Left hindlimb (tissue), 1 donor: Measurements from ENCODE around the gene ABHD11.
A peak's percentile ranks its signal among the peaks of the same experiment; 100 is the strongest.
"Not testable (repeated sequence)": the region's sequence is repeated elsewhere in the genome, so short reads cannot be mapped to it uniquely, and the experiment has no call there.

Experiments used
- DNase-seq: peaks from one replicate; pipeline ENCODE4 v3.0.0-alpha.2; 2018

ABHD11 gene, protein sequence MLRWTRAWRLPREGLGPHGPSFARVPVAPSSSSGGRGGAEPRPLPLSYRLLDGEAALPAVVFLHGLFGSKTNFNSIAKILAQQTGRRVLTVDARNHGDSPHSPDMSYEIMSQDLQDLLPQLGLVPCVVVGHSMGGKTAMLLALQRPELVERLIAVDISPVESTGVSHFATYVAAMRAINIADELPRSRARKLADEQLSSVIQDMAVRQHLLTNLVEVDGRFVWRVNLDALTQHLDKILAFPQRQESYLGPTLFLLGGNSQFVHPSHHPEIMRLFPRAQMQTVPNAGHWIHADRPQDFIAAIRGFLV

DNA sequence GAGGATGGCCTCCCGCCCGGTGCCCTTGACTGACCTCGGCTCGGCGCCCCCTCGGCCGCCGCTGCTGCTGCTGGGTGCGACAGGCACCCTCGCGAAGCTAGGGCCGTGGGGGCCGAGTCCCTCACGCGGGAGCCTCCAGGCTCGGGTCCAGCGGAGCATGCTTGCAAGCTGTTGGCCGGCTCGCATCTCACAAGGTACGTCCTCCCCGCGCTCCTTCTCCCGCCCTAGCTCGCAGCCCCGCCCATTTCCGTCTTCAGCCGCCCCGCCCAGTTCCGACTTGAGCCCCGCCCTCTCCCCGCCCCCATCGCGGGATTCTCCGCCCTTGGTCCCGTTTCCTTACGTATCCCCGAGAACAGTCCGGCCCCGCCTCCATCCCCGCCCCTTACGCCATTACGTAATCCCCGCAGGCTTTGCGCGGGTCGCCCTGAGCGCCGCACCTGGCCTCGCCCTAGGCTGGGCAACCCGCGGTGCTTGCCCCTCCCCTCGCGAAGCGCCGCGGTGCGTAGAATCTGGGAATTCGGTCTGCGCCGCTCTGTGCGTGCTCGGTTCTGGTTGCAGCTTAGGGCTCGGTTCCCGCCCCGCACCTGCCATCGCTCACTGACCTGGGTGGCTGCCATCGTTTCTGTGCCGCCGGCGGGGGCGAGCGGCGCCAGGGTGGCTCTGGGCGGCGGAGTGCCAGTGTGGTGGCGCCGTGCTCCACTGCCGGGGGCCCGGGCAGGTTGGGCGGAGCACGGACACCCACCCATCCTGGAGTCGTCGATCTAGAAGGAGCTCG, at the start of gene ABHD11:
TSS of gene ABHD11 (minus strand) at position 191 of the 775 bp plus-strand sequence. CDS start at position 159, 32 bp downstream.
- peak; percentile 98 for DNase-seq

DNA sequence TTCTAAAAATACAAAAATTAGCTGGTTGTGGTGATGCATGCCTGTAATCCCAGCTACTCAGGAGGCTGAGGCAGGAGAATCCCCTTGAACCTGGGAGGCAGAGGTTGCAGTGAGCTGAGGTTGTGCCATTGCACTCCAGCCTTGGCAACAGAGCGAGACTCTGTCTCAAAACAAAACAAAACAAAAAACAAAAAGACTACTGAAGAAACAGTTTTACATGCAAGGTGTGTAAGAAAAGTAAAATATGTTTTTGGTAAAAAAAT, 49.1 kb upstream of the ABHD11 start:
- not testable (repeated sequence) for DNase-seq

DNA sequence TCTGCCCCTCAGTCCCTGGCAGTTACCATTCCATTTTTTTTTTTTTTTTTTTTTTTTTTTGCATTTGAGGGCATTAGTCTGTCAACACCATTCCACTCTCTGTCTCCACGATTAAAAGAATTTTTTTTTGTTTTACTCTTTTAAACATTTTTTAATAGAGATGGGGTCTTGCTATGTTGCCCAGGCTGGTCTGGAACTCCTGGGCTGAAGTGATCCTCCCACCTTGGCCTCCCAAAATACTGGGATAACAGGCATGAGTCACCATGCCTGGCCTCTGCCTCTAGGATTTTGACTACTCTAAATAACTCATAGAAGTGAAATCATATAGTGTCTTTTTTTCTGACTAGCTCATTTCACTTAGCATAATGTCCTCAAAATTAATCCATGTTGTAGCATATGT, 48.0 kb upstream of the ABHD11 start:
- DNase-seq: no peak

DNA sequence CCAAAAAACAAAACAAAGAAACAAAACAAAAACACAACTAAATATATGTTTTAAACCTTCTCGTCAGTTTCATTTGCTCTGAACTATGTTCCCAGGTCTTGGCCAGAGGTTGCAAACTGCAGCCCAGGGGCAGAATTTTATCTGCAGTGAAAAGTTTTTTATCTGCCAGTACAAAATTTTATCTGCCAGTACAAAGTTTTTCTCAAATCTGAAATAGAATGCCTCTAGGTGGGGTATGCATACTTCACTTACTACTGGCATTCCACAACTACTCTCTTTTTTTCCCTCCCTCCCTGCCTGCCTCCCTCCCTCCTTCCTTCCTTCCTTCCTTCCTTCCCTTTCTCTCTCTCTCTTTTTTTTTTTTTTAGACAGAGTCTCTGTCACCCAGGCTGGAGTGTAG, 40.9 kb upstream of the ABHD11 start:
- DNase-seq: no peak

DNA sequence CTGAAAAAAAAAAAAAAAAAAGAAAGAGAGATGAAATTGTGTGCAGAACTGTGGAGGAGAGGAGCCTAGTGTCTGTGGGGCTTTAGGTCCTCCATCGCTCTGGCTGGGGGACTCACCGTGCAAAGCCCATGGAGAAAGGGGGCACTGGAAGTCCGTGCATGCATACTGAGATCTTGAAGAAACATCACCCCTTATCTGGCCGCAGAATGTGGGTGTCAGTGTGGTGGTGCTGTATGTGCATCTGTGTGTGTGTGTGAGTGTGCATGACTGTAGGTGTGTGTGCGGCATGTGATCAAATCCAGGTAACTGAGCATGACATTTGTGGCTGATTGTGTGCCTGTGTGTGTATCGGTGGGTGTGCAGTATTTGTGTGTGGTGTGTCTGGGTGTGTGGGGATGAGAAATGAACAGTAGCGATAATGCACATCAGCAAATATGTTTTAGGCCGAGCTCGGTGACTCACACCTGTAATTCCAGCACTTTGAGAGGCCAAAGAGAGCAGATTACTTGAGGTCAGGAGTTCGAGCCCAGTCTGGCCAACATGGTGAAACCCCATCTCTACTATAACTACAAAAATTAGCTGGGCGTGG, 40.3 kb upstream of the ABHD11 start:
- DNase-seq: no peak

DNA sequence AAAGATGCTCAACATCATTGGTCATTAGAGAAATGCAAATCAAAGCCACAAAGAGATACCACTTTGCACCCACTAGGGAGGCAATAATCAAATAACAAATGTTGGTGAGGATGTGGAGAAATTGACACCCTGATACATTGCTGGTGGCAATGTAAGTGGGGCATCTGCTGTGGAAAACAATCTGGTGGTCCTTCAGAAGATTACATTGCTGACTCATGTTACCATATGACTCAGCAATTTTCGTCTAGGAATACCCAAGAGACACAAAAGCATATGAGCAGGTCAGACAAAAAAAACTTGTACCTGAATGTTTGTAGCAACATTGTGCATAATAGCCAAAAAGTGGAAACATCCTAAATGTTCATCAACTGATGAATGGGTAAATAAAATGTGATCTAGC, 36.3 kb upstream of the ABHD11 start:
- no peak for DNase-seq

DNA sequence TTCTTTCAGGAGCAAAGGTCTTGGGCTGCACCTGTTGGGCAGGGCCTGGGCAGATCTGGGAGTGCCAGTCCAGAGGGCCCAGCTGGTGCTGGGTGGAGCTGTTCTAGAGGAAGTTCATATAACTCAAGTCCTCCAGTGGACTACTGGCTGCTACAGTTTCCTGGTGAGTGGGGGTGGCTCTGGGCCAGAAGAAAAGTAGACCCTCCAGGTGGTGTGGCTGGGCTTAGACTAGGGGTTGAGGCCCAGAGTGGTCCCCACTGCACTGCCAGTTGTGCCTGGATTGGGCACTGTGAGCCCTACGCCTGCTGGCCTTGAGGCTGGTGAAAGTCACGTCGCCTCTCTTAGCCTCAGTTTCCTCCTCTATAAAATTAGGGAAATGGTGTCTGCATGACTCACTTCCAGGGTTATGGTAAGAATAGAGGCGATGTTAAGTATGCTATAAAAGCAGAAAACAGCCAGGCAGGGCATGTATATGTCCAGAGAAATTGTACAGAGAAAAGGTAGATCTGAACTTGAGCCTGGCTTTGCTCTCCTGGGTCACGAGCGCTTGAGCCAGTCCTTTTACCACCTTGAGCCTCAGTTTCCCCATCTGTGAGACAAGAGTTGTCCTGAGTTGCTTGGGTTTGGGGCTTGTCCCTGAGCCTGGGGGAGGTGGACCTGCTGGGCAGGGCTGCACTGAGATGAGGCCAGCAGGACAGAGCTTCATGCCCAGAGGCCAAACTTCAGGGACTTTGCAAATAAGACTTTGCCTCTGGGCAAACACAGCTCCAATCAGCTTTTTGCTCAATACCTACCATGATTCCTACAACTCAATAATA, 35.3 kb upstream of the ABHD11 start:
- DNase-seq: no peak

DNA sequence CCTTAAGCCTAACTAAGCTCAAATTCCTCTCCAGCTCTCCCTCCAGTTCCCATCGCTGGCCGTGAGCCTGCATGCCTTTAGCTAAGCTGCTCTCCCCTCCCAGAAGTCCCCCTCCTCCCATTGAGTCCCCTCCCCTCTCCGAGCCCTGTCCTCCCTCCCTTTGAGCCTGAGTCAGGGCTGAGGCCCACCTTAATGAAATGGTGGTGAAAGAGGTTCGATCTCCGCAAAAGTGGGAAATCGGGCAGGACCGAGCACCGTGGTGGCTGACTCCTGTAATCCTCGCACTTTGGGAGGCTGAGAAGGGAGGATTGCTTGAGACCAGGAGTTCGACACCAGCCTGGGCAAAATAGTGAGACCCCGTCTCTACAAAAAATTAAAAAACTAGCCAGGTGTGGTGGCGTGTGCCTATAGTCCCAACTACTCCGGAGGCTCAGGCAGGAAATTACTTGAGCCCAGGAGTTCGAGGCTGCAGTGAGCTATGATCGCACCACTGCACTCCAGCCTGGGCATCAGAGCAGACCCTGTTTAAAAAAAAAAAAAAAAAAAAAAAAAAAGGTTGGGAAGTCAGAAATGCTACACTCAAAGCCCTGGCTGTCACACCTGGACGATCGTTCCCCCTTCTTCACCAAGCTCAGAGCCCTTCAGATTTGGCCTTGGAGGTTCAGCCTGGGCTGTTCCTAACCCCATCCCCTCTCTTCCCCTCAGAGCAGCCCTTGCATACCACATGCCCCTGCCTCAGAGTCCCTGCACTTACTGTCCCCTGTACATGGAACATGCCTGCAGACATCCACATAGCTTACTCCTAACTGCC, 32.5 kb upstream of the ABHD11 start:
- no peak for DNase-seq

DNA sequence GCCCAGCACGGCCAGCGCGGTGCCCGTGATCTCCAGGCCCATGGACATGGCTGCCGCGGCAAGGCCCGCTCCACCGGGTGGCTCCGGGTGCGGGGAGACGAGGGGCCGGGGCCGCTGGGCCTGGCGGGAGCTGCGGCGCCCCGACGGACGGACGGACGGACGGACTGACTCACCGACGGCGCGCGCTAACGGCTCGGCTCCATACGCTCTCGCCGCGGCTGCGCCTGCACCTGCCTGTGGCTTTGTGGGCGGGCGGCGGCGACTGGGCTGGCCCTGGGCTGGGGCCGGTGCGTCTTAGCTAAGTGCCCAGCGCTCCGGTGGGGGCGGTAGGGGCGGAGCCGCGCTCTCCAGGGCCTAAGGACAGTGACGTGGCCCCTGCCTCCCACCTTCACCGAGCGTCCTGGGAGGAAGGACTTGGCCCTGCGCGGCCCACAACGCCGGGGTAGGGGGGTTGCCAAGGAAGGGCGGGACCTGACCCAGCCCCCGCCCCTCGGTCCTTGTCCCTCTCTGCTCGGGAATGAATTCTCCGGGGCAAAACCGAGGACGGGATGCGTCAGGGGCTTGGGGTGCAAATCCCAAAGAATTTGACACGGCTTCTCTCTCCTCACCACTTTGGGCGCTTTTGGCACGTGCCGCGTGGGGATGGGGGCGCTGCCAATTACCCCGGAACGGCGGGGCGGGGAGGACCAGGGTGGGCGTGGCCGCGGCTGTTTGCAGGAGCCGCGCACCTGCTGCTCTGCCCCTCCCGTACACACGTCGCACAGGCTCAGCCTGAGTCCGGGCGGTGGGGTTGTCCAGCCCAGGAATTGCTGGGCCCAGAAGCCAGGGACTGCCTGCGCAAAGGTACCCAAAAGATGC, 31.6 kb upstream of the ABHD11 start, which contains the start of gene CLDN3:
TSS of gene CLDN3 (minus strand) at position 269 of the 858 bp plus-strand sequence. CDS start at position 48, 221 bp downstream.
- DNase-seq: no peak

DNA sequence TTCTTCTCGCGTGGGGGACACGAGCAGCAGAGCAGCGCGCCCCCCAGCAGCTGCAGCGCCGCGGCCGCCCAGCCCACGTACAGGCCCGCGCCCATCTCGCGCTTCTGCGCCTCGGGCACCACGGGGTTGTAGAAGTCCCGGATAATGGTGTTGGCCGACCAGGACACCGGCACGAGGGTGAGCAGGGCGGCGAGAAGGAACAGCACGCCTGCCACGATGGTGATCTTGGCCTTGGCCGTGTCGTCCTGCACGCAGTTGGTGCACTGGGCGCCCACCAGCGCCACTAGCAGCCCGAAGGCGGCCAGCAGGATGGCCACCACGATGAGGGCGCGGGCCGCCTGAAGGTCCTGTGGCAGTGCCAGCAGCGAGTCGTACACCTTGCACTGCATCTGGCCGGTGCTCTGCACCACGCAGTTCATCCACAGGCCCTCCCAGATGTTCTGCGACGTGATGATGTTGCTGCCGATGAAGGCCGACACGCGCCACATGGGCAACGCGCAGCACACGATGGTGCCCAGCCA, 30.9 kb upstream of the ABHD11 start:
- DNase-seq: no peak

DNA sequence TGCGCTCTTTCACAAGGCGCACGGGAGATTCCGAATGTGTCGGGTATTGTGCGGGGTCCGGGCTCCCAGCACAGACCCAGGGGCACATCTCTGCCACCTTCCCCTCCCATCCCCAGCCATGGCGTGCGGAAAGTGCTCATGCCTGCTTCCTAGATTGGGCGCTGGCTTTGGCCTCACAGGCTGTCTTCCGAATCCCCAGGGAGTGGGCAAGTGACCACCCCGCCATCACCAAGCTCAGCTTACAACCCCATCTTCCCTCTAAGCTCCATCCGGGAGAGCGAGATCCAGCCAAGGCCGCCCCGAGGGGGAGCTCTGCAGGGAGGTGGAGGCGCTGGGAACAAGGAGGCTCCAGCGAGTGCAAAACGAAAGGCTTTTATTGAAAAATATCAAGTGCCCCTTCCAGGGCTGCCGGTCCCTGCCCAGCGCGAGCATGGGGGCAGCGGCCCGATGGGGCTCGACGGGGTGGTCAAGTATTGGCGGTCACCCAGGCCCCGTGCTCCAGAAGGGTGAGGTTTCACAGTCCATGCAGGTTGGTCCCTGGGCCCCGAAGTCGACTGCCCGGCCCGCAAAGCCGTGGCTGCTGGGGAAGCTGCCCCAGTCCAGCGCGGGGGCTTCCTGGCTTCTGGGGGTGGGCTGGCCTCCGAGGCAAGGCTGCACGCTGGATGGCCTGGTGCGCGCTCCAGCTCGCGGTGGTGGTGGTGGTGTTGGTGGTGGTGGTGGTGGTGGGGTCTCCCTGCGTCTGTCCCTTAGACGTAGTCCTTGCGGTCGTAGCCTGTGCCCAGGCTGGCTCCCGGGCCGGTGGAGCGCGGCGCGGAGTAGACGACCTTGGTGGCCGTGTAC, 30.3 kb upstream of the ABHD11 start:
- no peak for DNase-seq

DNA sequence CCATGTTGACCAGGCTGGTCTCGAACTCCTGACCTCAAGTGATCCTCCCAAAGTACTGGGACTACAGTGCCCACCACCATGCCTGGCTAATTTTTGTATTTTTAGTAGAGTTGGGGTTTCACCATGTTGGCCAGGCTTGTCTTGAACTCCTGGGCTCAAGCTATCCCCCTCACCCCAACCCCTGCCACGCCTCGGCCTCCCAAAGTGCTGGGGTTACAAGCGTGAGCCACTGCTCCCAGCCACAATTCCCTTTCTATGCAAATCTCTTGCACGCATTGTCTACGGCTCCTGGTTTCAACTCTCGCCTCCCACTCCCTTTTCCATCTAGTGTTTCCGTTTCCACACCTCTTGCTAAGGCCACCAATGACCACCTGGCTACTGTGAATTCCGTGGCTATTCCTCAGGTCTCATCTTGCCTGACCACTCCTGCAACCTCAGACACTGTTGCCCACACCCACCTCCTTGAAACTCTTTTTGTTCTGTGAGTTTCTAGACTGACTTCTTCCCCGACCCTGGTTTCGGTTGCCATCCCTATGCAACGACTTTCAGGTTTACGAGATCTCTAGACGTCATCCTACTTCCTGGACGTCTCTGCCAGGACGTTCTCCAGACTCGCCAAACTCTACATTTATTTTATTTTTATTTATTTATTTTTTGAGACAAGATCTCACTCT, 28.1 kb upstream of the ABHD11 start:
- DNase-seq: no peak

DNA sequence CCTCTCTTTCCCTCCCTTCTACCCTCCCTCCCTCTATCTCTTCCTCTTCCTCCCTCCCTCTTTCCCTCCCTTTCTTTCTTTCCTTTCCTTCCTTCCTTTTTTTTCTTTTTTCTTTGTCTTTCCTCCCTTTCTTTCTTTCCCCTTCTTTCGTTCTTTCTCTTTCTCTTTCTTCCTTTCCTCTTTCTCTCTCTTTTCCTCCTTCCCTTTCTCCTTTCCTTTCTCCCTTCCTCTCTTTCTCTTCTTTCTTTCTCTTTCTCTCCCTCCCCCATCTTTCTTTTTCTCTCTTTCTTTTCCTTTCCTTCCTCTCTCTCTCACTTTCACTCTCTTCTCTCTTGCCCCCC, 24.0 kb upstream of the ABHD11 start:
- DNase-seq: no peak

DNA sequence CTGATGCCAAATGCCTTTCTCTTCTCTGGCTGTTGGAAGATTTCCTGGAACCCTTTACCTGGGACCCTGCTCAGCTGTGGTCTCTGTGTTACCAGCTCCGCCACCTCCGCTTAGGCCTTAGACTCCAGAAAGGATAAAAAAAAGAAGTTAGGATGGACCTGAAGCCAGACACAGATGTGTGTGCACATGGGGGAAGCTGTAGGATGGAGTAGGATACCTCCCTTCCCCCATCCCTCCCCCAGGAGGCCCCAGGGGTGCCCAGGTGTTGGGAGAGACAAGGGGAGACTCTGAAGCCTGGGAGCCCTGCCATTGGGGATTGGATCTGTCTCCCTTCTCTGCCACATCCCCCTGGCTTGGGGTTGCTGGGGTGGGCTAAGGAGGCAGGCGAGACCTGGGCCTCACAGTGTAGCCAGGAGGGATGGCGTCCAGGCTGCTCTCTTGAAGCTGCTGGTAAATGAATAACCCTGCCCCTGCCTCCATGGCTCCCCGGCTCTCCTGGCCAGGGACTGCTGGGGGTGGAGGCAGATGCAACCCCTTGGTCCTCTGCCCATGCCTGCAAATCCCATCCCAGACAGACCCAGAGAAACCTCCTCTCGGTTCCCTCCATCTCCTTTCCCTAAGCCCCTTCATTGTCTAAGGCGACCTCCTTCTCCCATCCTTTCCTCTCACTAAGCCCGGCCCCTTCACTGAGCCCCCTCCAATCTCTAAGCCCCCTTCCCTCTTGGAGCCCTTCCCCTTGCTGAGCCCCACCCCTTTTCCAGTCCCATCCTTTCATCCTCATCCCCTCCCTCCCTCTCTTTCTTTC, 23.5 kb upstream of the ABHD11 start:
- no peak for DNase-seq

DNA sequence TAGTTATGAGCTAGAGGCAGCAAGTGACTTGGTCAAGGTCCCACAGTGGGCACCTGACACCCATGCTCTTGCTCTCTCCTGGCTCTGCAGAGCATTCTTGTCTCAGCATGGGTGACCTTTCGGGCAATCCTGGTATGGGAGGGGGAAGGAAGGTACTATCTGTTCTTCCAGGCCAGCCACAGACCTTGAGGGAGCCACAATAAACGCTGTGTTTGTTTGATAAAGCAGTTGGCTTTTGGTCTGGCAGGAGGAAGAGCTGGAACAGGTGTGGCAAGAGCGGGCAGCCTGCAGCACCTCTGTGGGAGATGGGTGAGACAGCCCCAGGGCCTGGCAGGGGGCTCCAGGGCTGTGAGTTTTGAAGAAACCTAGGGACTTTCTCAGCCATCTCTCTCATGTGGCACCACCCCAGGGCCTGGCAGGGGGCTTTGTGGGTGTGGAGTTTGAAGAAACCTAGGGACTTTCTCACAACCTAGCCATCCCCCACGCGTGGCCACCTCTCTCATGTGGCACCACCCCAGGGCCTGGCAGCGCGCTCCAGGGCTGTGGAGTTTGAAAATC, 20.1 kb upstream of the ABHD11 start:
- no peak for DNase-seq

DNA sequence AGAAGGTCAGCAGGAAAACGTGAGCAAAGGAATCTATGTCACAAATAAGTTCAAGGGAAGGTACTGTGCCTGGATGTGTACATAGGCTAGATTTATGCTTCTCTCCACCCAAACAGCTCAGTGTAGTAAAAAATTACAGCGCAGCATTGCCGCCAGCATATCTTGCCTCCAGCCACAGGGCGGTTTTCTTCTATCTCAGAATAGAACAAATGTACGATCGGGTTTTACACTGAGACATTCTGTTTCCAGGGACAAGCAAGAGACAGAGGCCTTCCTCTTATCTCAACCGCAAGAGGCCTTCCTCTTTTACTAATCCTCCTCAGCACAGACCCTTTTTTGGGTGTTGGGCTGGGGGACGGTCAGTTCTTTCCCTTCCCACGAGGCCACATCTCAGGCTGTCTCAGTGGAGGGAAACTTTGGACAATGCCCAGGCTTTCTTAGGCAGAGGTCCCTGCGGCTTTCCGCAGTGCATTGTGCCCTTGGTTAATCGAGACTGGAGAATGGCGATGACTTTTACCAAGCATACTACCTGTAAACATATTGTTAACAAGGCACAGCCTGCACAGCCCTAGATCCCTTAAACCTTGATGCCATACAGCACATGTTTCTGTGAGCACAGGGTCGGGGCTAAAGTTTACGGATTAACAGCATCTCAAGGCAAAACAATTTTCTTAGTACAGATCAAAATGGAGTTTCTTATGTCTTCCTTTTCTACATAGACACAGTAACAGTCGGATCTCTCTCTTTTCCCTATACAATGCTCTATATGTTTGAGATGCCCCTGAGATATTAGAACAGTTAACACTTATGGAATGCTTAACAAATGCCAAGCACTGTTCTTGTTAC, 11.6 kb upstream of the ABHD11 start:
- DNase-seq: no peak

DNA sequence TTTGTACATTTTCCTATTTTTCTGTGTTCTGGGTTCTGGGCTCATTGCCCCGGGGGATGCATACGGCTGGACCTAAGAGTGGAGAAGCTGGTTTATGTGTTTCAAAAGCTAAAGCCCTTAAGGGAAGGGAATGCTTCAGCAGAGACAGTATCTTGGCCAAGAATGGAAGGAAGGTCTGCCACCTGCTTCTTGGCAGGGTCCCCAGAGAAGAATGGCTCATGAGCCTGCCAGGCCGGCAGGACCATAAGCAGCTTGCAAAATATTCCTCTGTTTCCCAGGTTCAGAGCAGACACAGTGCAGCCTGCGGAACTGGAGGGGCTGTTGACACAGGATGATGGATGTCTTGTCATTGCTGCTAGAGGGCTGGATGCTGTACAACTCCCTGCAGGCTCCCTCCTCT, 7.8 kb upstream of the ABHD11 start:
- DNase-seq: no peak
